Stromal cell of bone marrow (primary cell): ENCODE results near the gene PPM1E.

Source experiments
- DNase-seq: peaks from one replicate; pipeline ENCODE4 v3.0.0-alpha.2; 2012; ENCODE audit warnings: low read depth

The PPM1E gene

GRCh38 chr17:58996968-58997367 is 241.3 kb downstream of the PPM1E start:
- DNase-seq, result no peak

GRCh38 chr17:58997756-58998553 is 242.3 kb downstream of the PPM1E start:
- no peak for DNase-seq

GRCh38 chr17:58998871-58999270 is 243.2 kb downstream of the PPM1E start:
- no peak for DNase-seq

GRCh38 chr17:58999500-58999899 is 243.8 kb downstream of the PPM1E start:
- no peak for DNase-seq

GRCh38 chr17:59000022-59000421 is 244.4 kb downstream of the PPM1E start:
- no peak for DNase-seq

- DNase-seq, result no peak
Measured at GRCh38 chr17:59001158-59001814, 245.6 kb downstream of the PPM1E start.

GRCh38 chr17:59002126-59002525 is 246.5 kb downstream of the PPM1E start:
- no peak for DNase-seq

GRCh38 chr17:59002848-59003247 is 247.2 kb downstream of the PPM1E start:
- no peak for DNase-seq

- no peak for DNase-seq
Measured at GRCh38 chr17:59003860-59004259, 248.2 kb downstream of the PPM1E start.

GRCh38 chr17:59004338-59005111 is 248.9 kb downstream of the PPM1E start:
- peak; percentile 33 for DNase-seq

GRCh38 chr17:59007995-59008394 is 252.3 kb downstream of the PPM1E start:
- DNase-seq, result no peak

GRCh38 chr17:59008737-59009136 is 253.1 kb downstream of the PPM1E start:
- DNase-seq, result no peak

- no peak for DNase-seq
Measured at GRCh38 chr17:59010026-59010425, 254.4 kb downstream of the PPM1E start.

- DNase-seq, result no peak
Measured at GRCh38 chr17:59011975-59012374, 256.3 kb downstream of the PPM1E start.

- DNase-seq, result no peak
Measured at GRCh38 chr17:59018019-59018418, 262.4 kb downstream of the PPM1E start.

- no peak for DNase-seq
Measured at GRCh38 chr17:59024916-59025315, 269.3 kb downstream of the PPM1E start.

GRCh38 chr17:59026176-59026939 is 270.7 kb downstream of the PPM1E start:
- DNase-seq, result no peak

- no peak for DNase-seq
Measured at GRCh38 chr17:59027750-59028149, 272.1 kb downstream of the PPM1E start.

GRCh38 chr17:59028328-59028727 is 272.7 kb downstream of the PPM1E start:
- DNase-seq, result no peak

GRCh38 chr17:59030811-59031210 is 275.2 kb downstream of the PPM1E start:
- DNase-seq, result no peak
